WTC11 (cell line): ENCODE data around the gene SHF. TPM values are rescaled to one million over a fixed set of nuclear protein-coding genes. Genes with fewer than 3 reads are reported as not detected.

Source experiments
- ATAC-seq: fragments of 200-7000 bp; cut with Tn5 transposase; 2 replicates; pipeline ENCODE4 v1.10.0; 2021; ENCODE audit warnings: mild to moderate bottlenecking, moderate library complexity
- CTCF ChIA-PET: fragments of 300-600 bp; sonication (Branson Sonifier 250); formaldehyde crosslinking; loops from one replicate; lab custom pipeline; 2021; ENCODE audit warnings: antibody characterized with exemption; lab: Charles Lee
- POLR2A ChIA-PET: fragments of 350-600 bp; sonication (Branson Sonifier 250); formaldehyde crosslinking; loops from one replicate; lab custom pipeline; 2021; ENCODE audit warnings: antibody characterized with exemption; lab: Charles Lee
- DNase-seq: peaks from one replicate; pipeline ENCODE4 v3.0.0; 2021; ENCODE audit warnings: low spot score
- H3K27ac Mint-ChIP-seq: 2 replicates; pipeline ENCODE4 v1.8.0; 2021; ENCODE audit warnings: mixed read lengths
- H3K27me3 Mint-ChIP-seq: 2 replicates; pipeline ENCODE4 v1.8.0; 2021; ENCODE audit warnings: low read depth, mild to moderate bottlenecking, moderate library complexity, mixed read lengths
- H3K36me3 Mint-ChIP-seq: 2 replicates; pipeline ENCODE4 v1.8.0; 2021; ENCODE audit warnings: mixed read lengths
- H3K4me1 Mint-ChIP-seq: 2 replicates; pipeline ENCODE4 v1.8.0; 2022; ENCODE audit warnings: mixed read lengths
- H3K4me3 Mint-ChIP-seq: 2 replicates; pipeline ENCODE4 v1.8.0; 2021; ENCODE audit warnings: mild to moderate bottlenecking, moderate library complexity, mixed read lengths
- H3K9me3 Mint-ChIP-seq: 2 replicates; pipeline ENCODE4 v1.8.0; 2021; ENCODE audit warnings: mixed read lengths
- CREM ChIP-seq: sonication (generic); formaldehyde crosslinking; IDR thresholded peaks from 2 replicates; pipeline ENCODE4 v1.8.1; 2022; ENCODE audit warnings: mild to moderate bottlenecking, missing genetic modification reagents, moderate library complexity
- ETV6 ChIP-seq: sonication (generic); formaldehyde crosslinking; IDR thresholded peaks from 2 replicates; pipeline ENCODE4 v1.8.1; 2022; ENCODE audit warnings: mild to moderate bottlenecking, missing genetic modification reagents
- HMGA2 ChIP-seq: fragments of 250-450 bp; sonication (Bioruptor Pico); IDR thresholded peaks from 2 replicates; pipeline ENCODE4 v1.4.0; 2021; ENCODE audit warnings: mild to moderate bottlenecking, moderate library complexity
- JUN ChIP-seq: sonication (generic); formaldehyde crosslinking; IDR thresholded peaks from 2 replicates; pipeline ENCODE4 v1.8.0; 2023; ENCODE audit warnings: mild to moderate bottlenecking, missing genetic modification reagents
- NR2C2 ChIP-seq: sonication (generic); formaldehyde crosslinking; IDR thresholded peaks from 2 replicates; pipeline ENCODE4 v1.8.0; 2022; ENCODE audit warnings: mild to moderate bottlenecking, missing genetic modification reagents
- RELA ChIP-seq: sonication (generic); formaldehyde crosslinking; IDR thresholded peaks from 2 replicates; pipeline ENCODE4 v1.8.1; 2022; ENCODE audit warnings: missing genetic modification reagents, mild to moderate bottlenecking, borderline replicate concordance
- RORB ChIP-seq: fragments of 250-450 bp; sonication (Bioruptor Pico); IDR thresholded peaks from 2 replicates; pipeline ENCODE4 v1.9.0; 2021; ENCODE audit warnings: mild to moderate bottlenecking
- SMAD4 ChIP-seq: sonication (generic); formaldehyde crosslinking; IDR thresholded peaks from 2 replicates; pipeline ENCODE4 v1.8.0; 2022; ENCODE audit warnings: mild to moderate bottlenecking, missing genetic modification reagents
- TCF7 ChIP-seq: sonication (generic); formaldehyde crosslinking; IDR thresholded peaks from 2 replicates; pipeline ENCODE4 v1.8.0; 2022; ENCODE audit warnings: mild to moderate bottlenecking, low read depth, missing genetic modification reagents, moderate library complexity
- ZNF232 ChIP-seq: sonication (generic); formaldehyde crosslinking; IDR thresholded peaks from 2 replicates; pipeline ENCODE4 v1.8.0; 2022; ENCODE audit warnings: mild to moderate bottlenecking, missing genetic modification reagents
- total RNA-seq: library from RNA; stranded (reverse); gene quantifications from 3 replicates; pipeline ENCODE4 v1.2.3, GENCODE V29; 2021
- TF ChIP-seq, protein P1 (sequence below): sonication (generic); formaldehyde crosslinking; IDR thresholded peaks from 2 replicates; pipeline ENCODE4 v1.8.1; 2022; ENCODE audit warnings: low read depth, missing genetic modification reagents, borderline replicate concordance
- TF ChIP-seq, protein P2 (sequence below): sonication (generic); formaldehyde crosslinking; IDR thresholded peaks from 2 replicates; pipeline ENCODE4 v1.8.1; 2022; ENCODE audit warnings: low read depth, mild to moderate bottlenecking, moderate library complexity, missing genetic modification reagents, borderline replicate concordance
- TF ChIP-seq, protein P3 (sequence below): sonication (generic); formaldehyde crosslinking; IDR thresholded peaks from 2 replicates; pipeline ENCODE4 v1.8.0; 2023; ENCODE audit warnings: missing genetic modification reagents, mild to moderate bottlenecking, borderline replicate concordance
- TF ChIP-seq, protein P4 (sequence below): fragments of 250-450 bp; sonication (Bioruptor Pico); IDR thresholded peaks from 2 replicates; pipeline ENCODE4 v1.8.0; 2021; ENCODE audit warnings: mild to moderate bottlenecking
- TF ChIP-seq, protein P5 (sequence below): fragments of 250-450 bp; sonication (Bioruptor Pico); IDR thresholded peaks from 2 replicates; pipeline ENCODE4 v2.1.2; 2022; ENCODE audit warnings: mild to moderate bottlenecking, moderate library complexity
- TF ChIP-seq, protein P6 (sequence below): sonication (generic); formaldehyde crosslinking; IDR thresholded peaks from 2 replicates; pipeline ENCODE4 v1.8.1; 2022; ENCODE audit warnings: mild to moderate bottlenecking, missing genetic modification reagents, moderate library complexity, borderline replicate concordance

SHF gene
- total RNA-seq, 1 experiment from 2014 or later: 30.6 TPM

DNA sequence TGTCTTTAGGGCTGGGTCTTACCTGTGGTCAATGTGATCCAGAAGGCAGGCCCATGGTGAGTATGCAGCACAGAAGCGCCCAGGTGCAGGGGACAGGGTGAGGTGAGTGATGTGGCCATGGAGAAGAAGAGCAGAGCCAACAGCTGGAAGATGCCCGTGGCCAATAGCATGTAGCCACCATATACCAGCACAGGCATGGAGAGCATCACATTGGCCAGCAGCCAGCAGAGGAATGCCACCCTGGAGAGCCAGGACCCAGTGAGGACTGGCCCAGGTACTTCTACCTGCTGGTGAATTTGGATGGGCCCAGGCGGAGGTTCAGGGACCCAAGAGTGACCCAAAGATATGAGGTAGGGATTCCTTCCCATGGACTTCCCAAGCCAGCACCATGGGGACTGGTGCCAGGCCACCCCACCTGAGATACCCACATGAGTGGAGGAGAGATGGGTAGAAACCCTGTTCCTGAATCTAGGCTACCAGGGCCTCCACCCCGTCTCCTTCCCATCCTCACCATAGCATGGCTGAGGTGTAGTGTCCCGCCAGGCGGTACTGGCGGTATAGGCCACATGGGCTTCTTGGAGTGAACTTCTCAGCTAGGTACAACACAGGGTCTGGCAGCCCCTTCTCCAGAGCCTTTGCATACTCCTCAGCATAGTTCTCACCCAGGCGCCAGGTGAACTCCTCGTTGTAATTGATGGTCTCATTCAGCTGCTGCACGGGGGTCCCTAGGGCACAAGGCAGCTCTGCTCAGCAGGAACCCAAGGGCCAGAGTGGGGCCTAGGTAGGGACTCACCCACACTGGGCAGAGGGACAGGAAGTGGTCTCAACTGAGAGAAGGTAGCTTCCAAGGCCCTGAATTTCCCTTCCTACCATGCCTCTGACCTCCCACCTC lies 67.4 kb downstream of the SHF start:
- no peak for ATAC-seq
- TF ChIP-seq HMGA2 (CRISPR knock-in tag) (no peak), ZNF232 (CRISPR knock-in tag) (no peak), RORB (CRISPR knock-in tag) (no peak), JUN (no peak), TCF7 (CRISPR knock-in tag) (no peak), CREM (CRISPR knock-in tag) (no peak), ETV6 (no peak), SMAD4 (CRISPR knock-in tag) (no peak), RELA (no peak), NR2C2 (CRISPR knock-in tag) (no peak)
- TF ChIP-seq, protein P1, sequence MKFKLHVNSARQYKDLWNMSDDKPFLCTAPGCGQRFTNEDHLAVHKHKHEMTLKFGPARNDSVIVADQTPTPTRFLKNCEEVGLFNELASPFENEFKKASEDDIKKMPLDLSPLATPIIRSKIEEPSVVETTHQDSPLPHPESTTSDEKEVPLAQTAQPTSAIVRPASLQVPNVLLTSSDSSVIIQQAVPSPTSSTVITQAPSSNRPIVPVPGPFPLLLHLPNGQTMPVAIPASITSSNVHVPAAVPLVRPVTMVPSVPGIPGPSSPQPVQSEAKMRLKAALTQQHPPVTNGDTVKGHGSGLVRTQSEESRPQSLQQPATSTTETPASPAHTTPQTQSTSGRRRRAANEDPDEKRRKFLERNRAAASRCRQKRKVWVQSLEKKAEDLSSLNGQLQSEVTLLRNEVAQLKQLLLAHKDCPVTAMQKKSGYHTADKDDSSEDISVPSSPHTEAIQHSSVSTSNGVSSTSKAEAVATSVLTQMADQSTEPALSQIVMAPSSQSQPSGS (CRISPR knock-in tag): no peak
- TF ChIP-seq, protein P2, sequence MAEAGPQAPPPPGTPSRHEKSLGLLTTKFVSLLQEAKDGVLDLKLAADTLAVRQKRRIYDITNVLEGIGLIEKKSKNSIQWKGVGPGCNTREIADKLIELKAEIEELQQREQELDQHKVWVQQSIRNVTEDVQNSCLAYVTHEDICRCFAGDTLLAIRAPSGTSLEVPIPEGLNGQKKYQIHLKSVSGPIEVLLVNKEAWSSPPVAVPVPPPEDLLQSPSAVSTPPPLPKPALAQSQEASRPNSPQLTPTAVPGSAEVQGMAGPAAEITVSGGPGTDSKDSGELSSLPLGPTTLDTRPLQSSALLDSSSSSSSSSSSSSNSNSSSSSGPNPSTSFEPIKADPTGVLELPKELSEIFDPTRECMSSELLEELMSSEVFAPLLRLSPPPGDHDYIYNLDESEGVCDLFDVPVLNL (CRISPR knock-in tag): no peak
- TF ChIP-seq, protein P3, sequence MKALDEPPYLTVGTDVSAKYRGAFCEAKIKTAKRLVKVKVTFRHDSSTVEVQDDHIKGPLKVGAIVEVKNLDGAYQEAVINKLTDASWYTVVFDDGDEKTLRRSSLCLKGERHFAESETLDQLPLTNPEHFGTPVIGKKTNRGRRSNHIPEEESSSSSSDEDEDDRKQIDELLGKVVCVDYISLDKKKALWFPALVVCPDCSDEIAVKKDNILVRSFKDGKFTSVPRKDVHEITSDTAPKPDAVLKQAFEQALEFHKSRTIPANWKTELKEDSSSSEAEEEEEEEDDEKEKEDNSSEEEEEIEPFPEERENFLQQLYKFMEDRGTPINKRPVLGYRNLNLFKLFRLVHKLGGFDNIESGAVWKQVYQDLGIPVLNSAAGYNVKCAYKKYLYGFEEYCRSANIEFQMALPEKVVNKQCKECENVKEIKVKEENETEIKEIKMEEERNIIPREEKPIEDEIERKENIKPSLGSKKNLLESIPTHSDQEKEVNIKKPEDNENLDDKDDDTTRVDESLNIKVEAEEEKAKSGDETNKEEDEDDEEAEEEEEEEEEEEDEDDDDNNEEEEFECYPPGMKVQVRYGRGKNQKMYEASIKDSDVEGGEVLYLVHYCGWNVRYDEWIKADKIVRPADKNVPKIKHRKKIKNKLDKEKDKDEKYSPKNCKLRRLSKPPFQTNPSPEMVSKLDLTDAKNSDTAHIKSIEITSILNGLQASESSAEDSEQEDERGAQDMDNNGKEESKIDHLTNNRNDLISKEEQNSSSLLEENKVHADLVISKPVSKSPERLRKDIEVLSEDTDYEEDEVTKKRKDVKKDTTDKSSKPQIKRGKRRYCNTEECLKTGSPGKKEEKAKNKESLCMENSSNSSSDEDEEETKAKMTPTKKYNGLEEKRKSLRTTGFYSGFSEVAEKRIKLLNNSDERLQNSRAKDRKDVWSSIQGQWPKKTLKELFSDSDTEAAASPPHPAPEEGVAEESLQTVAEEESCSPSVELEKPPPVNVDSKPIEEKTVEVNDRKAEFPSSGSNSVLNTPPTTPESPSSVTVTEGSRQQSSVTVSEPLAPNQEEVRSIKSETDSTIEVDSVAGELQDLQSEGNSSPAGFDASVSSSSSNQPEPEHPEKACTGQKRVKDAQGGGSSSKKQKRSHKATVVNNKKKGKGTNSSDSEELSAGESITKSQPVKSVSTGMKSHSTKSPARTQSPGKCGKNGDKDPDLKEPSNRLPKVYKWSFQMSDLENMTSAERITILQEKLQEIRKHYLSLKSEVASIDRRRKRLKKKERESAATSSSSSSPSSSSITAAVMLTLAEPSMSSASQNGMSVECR (CRISPR knock-in tag): no peak
- TF ChIP-seq, protein P4, sequence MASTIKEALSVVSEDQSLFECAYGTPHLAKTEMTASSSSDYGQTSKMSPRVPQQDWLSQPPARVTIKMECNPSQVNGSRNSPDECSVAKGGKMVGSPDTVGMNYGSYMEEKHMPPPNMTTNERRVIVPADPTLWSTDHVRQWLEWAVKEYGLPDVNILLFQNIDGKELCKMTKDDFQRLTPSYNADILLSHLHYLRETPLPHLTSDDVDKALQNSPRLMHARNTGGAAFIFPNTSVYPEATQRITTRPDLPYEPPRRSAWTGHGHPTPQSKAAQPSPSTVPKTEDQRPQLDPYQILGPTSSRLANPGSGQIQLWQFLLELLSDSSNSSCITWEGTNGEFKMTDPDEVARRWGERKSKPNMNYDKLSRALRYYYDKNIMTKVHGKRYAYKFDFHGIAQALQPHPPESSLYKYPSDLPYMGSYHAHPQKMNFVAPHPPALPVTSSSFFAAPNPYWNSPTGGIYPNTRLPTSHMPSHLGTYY (CRISPR knock-in tag): no peak
- TF ChIP-seq, protein P5, sequence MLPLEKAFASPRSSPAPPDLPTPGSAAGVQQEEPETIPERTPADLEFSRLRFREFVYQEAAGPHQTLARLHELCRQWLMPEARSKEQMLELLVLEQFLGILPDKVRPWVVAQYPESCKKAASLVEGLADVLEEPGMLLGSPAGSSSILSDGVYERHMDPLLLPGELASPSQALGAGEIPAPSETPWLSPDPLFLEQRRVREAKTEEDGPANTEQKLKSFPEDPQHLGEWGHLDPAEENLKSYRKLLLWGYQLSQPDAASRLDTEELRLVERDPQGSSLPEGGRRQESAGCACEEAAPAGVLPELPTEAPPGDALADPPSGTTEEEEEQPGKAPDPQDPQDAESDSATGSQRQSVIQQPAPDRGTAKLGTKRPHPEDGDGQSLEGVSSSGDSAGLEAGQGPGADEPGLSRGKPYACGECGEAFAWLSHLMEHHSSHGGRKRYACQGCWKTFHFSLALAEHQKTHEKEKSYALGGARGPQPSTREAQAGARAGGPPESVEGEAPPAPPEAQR (CRISPR knock-in tag): no peak
- TF ChIP-seq, protein P6, sequence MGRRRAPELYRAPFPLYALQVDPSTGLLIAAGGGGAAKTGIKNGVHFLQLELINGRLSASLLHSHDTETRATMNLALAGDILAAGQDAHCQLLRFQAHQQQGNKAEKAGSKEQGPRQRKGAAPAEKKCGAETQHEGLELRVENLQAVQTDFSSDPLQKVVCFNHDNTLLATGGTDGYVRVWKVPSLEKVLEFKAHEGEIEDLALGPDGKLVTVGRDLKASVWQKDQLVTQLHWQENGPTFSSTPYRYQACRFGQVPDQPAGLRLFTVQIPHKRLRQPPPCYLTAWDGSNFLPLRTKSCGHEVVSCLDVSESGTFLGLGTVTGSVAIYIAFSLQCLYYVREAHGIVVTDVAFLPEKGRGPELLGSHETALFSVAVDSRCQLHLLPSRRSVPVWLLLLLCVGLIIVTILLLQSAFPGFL: no peak
- CTCF ChIA-PET: interaction anchor here (1.1 kb wide), 1 partner anchor 11 kb away, joined by 4 read pairs; no protein-coding TSS in a partner anchor

More for the DNA sequence above, 67.4 kb downstream of the SHF start:
- Mint-ChIP-seq H3K4me3 (no peak overlapping the region), H3K4me1 (peaks cover 15% of the 10 kb centered on the region), H3K9me3 (no peaks in the 10 kb centered on the region), H3K36me3 (no peaks in the 10 kb centered on the region), H3K27me3 (peaks cover 96% of the 10 kb centered on the region), H3K27ac (no peak overlapping the region)
- POLR2A ChIA-PET: no interaction called here
- DNase-seq: no peak
